CD4-positive, alpha-beta T cell (primary cell): Measurements from ENCODE around the gene SPRYD3. TPM values are rescaled to one million over a fixed set of nuclear protein-coding genes. Genes with fewer than 3 reads are reported as not detected.

ENCODE experiments used
- ATAC-seq: fragments of 200-7000 bp; cut with Tn5 transposase; one replicate; pipeline ENCODE4 v1.10.0; 2022; ENCODE audit warnings: mild to moderate bottlenecking; ENCODE audit not compliant: poor library complexity
- CTCF ChIA-PET: fragments of 350-600 bp; sonication (Branson Sonifier 250); formaldehyde crosslinking; loops from one replicate; lab custom pipeline; 2021; ENCODE audit warnings: antibody characterized with exemption, inconsistent platforms; lab: Charles Lee
- POLR2A ChIA-PET: fragments of 350-600 bp; sonication (Branson Sonifier 250); formaldehyde crosslinking; loops from one replicate; lab custom pipeline; 2021; ENCODE audit warnings: antibody characterized with exemption, inconsistent platforms; lab: Charles Lee
- DNase-seq, 14 experiments: peaks; one replicate each; pipeline ENCODE4 v3.0.0-alpha.2; 2013 to 2020; ENCODE audit warnings: mixed read lengths in 2 of 14
- H3K27ac ChIP-seq, 2 donors: one replicate each; pipeline versions ENCODE4 v1.5.1 to v1.7.0; 2013; ENCODE audit warnings: low read length in 2 of 2, low read depth in 1 of 2, mild to moderate bottlenecking in 1 of 2
- H3K27me3 ChIP-seq, 2 experiments: 1 replicate in 1 of 2; 2 replicates in 1 of 2; pipeline versions ENCODE4 v1.6.1 to v1.7.0; 2013; ENCODE audit warnings: low read length in 2 of 2, control low read depth in 1 of 2, mild to moderate bottlenecking in 1 of 2, moderate library complexity in 1 of 2; ENCODE audit not compliant: insufficient read depth in 2 of 2, control insufficient read depth in 1 of 2
- H3K36me3 ChIP-seq: one replicate; pipeline ENCODE4 v1.6.1; 2013; ENCODE audit warnings: low read length, control low read depth; ENCODE audit not compliant: insufficient read depth
- H3K4me1 ChIP-seq: one replicate; pipeline ENCODE4 v1.6.1; 2013; ENCODE audit warnings: low read length, control low read depth; ENCODE audit not compliant: insufficient read depth
- H3K4me3 ChIP-seq: one replicate; pipeline ENCODE4 v1.5.1; 2013; ENCODE audit warnings: mild to moderate bottlenecking, low read length, moderate library complexity
- H3K9me3 ChIP-seq, 2 experiments: 1 replicate in 1 of 2; 2 replicates in 1 of 2; pipeline versions ENCODE4 v1.6.1 to v1.7.0; 2013; ENCODE audit warnings: low read length in 2 of 2, mild to moderate bottlenecking in 2 of 2, control low read depth in 1 of 2, moderate library complexity in 1 of 2; ENCODE audit not compliant: control insufficient read depth in 1 of 2, insufficient read depth in 1 of 2
- H3K27ac Mint-ChIP-seq: one replicate; pipeline ENCODE4 v1.8.0; 2020; ENCODE audit warnings: mixed read lengths
- H3K27me3 Mint-ChIP-seq: one replicate; pipeline ENCODE4 v1.8.0; 2021; ENCODE audit warnings: mixed read lengths
- H3K36me3 Mint-ChIP-seq: one replicate; pipeline ENCODE4 v1.8.0; 2021; ENCODE audit warnings: low read depth, mixed read lengths
- H3K4me1 Mint-ChIP-seq: one replicate; pipeline ENCODE4 v1.8.0; 2021; ENCODE audit warnings: low read depth, mixed read lengths
- H3K4me3 Mint-ChIP-seq: one replicate; pipeline ENCODE4 v1.8.0; 2020; ENCODE audit warnings: mild to moderate bottlenecking, mixed read lengths
- H3K9me3 Mint-ChIP-seq: one replicate; pipeline ENCODE4 v1.8.0; 2020; ENCODE audit warnings: mixed read lengths
- CTCF ChIP-seq: fragments of 200-600 bp; IDR thresholded peaks from one replicate; pipeline ENCODE4 v1.8.0; 2022; ENCODE audit warnings: antibody characterized with exemption, mild to moderate bottlenecking
- intact Hi-C, 2 experiments: fragments of 100-400 bp; cut with DNase I in 1 of 2; cut with micrococcal nuclease in 1 of 2; formaldehyde crosslinking; loops; one replicate each; pipeline versions ENCODE4 v1.15.1 to v1.9.0; 2023 to 2025; cut with DNase I, micrococcal nuclease
- total RNA-seq, 174 experiments: library from RNA in 2 of 174; stranded (reverse) in 2 of 174; gene quantifications; one replicate each; pipeline ENCODE4 v1.2.3 and lab custom pipeline; 2021 to 2026

SPRYD3 gene
- total RNA-seq, 2 experiments from 2014 or later = 17.7 to 21.0 TPM

GRCh38 chr12:53123578-53124351 lies 44.6 kb upstream of the SPRYD3 start:
- Mint-ChIP-seq H3K4me1 (no peaks in the 10 kb centered on the region), H3K36me3 (no peaks in the 10 kb centered on the region)

GRCh38 chr12:53122961-53123468 lies 43.8 kb upstream of the SPRYD3 start:
- Histone ChIP-seq H3K9me3 (no peaks in the 10 kb centered on the region), H3K4me3 (no peak overlapping the region), H3K36me3 (no peaks in the 10 kb centered on the region), H3K4me1 (no peaks in the 10 kb centered on the region), H3K27ac (no peak overlapping the region), H3K27me3 (no peaks in the 10 kb centered on the region)
- H3K9me3 Mint-ChIP-seq = no peaks in the 10 kb centered on the region
- H3K4me3 Mint-ChIP-seq = no peak overlapping the region
- intact Hi-C loops = no loop called here
- no peak overlapping the region for H3K27ac Mint-ChIP-seq
- no peaks in the 10 kb centered on the region for H3K4me1 Mint-ChIP-seq
- H3K27me3 Mint-ChIP-seq = no peaks in the 10 kb centered on the region
- DNase-seq (no peak), ATAC-seq (no peak)
- TF ChIP-seq CTCF = no peak
- POLR2A ChIA-PET = no interaction called here
- CTCF ChIA-PET = no interaction called here
- no peaks in the 10 kb centered on the region for H3K36me3 Mint-ChIP-seq

More at GRCh38 chr12:53123578-53124351, 44.6 kb upstream of the SPRYD3 start:
- TF ChIP-seq CTCF = no peak
- CTCF ChIA-PET = no interaction called here
- Mint-ChIP-seq H3K27ac (no peak overlapping the region), H3K4me3 (no peak overlapping the region), H3K27me3 (no peaks in the 10 kb centered on the region), H3K9me3 (no peaks in the 10 kb centered on the region)
- no peak for DNase-seq
- H3K4me3 ChIP-seq = no peak overlapping the region
- ATAC-seq = no peak
- H3K36me3 ChIP-seq = no peaks in the 10 kb centered on the region
- no peaks in the 10 kb centered on the region for H3K27me3 ChIP-seq
- POLR2A ChIA-PET = no interaction called here
- no peaks in the 10 kb centered on the region for H3K4me1 ChIP-seq
- no peak overlapping the region for H3K27ac ChIP-seq
- H3K9me3 ChIP-seq = no peaks in the 10 kb centered on the region
- intact Hi-C loops = no loop called here

GRCh38 chr12:53120685-53121525 lies 41.7 kb upstream of the SPRYD3 start:
- H3K27me3 ChIP-seq = no peaks in the 10 kb centered on the region
- no peak for TF ChIP-seq CTCF
- Mint-ChIP-seq H3K27me3 (no peaks in the 10 kb centered on the region), H3K4me3 (no peak overlapping the region), H3K27ac (no peak overlapping the region), H3K36me3 (no peaks in the 10 kb centered on the region), H3K9me3 (no peaks in the 10 kb centered on the region), H3K4me1 (no peaks in the 10 kb centered on the region)
- DNase-seq (no peak), ATAC-seq (no peak)
- no peaks in the 10 kb centered on the region for H3K9me3 ChIP-seq
- CTCF ChIA-PET = no interaction called here
- H3K36me3 ChIP-seq = no peaks in the 10 kb centered on the region
- no peaks in the 10 kb centered on the region for H3K4me1 ChIP-seq
- H3K4me3 ChIP-seq = no peak overlapping the region
- H3K27ac ChIP-seq = no peak overlapping the region
- POLR2A ChIA-PET = no interaction called here
- intact Hi-C loops = no loop called here
